Frontal cortex (tissue), 4 donors: ENCODE results near the gene LRRC75A. TPM values are rescaled to one million over a fixed set of nuclear protein-coding genes. Genes with fewer than 3 reads are reported as not detected.
A peak's percentile ranks its signal among the peaks of the same experiment; 100 is the strongest.

Source experiments
- DNase-seq, 2 donors: peaks; one replicate each; pipeline ENCODE4 v3.0.0; 2012; ENCODE audit warnings: low spot score in 2 of 2
- FAIRE-seq: peaks from 2 replicates; lab custom pipeline; 2012; peaks lifted over from hg19 to GRCh38; lab: Jason Lieb, UNC
- total RNA-seq: library from RNA; depleted of rRNA; stranded (reverse); fragments of >200 nt; gene quantifications from one replicate; pipeline ENCODE4 v1.2.3, GENCODE V29; 2014
- donor health status: control.
- donor health status: control.
- donor health status: control.

The LRRC75A gene
- total RNA-seq, 1 donor from 2014 or later, result 3.3 TPM

DNA sequence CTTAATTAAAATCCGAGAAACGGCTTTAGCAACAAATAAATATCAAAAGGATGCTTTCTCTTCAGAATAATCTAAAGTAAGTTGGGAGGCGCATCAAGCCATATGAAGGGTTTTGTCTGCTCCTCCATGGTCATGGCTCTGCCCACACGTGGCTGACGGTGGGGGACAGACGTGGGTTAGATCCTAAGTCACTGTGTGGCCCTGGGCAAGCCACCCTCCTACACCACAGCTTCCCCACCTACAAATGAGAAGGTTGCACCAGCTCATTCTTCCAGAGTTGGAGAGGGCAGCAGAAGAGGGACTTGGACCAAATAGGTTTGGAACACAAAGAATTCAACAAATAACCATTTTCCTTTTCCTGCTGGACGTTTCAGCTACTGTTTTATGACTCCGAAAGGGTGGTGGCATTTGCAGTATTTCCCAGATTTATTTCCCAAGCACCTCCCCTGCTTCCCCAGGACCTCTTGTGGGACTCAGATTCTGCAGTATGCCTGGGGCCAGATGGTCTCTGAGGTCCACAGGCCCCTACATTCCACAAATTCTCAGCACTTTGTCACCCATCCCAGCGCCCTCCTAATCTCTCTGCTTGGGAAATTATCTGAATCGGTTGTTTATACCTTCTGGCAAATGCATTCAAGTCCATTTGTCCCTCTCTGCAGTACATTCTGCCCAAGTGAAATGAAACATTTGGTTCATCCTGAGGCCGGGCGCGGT lies 17.8 kb downstream of the LRRC75A start:
- DNase-seq (no peak), FAIRE-seq (no peak)

DNA sequence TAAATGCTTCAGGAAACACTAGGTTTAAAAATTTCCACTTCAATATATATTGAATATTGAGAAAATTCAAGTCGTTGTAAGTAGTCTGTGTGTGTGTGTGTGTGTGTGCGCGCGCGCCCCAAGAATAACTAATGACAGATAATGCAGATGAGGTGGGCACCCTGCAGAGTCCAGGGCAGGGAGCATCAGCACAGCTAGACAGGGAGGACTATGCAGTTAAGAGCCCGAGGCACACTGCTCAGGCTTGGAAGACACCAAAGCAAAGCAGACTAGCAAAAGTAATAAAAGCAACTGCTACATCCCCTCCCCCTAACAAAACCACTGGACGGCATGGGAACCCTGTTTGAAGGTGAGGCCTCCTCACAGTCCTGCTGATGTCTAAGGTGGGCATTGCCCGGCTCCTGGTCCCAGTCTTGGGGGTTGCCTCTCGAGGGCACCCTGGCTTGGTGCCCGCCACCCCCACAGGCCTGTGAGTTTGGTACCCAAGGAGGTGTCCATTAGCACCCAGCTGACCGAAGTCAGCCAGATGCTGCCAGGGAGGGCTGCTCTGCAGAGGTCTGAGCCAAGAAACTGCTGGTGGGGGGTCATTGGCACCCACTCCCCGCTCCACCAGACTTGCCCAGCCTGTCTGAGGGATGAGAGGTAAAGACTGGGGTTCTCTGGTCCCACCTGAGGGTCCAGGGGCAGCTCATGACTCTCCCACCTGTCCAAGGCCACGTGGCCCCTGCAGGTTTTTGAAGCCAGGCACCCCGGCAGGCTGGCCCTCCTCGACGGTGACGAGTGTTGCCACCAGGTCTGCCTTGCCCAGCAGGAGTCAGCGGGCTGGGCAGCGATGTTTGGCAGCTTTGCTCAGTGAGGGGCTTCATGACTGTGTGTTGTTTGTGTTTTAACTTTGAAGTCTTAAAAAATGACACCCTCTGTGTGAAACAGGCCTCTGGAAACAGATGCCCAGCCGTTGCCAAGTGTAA lies 18.7 kb downstream of the LRRC75A start:
- FAIRE-seq, result no peak
- DNase-seq, result no peak

DNA sequence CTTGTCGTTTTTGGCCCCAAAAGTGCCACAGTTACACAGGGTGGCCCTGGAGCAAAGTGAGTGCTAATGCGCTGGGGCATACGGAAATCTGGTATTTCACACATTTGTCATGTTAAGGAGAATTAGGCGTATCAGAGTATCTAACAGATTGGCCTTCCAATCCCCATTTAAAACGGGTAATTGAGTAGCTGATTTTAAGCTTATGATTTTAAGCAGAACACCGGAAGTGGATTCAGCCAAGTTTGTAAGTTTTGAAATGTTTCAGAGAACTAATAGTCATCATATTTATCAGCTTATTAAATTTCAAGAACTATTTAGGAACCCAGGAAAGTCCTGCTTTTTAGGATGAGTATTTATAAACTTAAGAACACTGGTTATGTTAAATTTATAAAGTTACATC lies 19.5 kb downstream of the LRRC75A start:
- no peak for DNase-seq
- FAIRE-seq, result no peak

DNA sequence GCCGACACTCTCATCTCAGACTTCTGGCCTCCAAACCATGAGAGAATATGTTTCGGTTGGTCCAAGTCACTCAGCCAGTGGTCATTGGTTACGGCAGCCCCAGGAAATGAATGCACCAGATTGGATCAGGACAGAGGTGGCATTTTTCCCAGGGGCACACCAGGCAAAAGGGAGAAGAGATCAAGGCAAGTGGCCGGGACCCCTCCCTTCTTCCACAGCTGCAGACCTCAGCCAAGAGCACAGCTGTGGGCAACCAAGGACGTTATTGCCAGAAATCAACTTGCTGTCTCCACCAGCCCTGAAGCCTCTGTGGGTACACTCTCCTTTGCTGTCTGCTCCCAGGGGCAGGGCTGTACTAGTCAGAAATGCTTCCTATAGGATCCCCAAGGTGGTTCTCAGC lies 20.7 kb downstream of the LRRC75A start:
- FAIRE-seq (no peak), DNase-seq (no peak)

DNA sequence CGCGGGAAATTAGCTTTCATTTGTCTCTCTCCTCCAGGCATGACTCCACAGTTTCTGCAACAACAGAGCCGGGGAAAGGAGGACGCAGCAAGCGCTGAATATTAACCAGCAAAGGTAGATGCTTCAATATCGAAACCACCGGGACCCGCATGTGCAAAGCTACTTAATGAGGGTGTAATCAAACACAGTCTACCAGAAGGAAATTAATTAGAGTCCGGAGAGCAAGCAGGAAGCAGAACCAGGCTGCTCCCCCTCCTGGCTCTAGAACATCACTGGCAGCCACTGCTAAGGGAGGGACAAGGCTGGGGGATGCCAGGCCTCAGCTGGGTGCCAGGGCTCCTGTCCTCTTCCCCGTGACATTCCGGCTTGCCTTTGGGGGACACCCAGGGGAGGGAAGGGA lies 21.7 kb downstream of the LRRC75A start:
- FAIRE-seq (no peak), DNase-seq (peak in 1 of 2 donors; percentile 46)

DNA sequence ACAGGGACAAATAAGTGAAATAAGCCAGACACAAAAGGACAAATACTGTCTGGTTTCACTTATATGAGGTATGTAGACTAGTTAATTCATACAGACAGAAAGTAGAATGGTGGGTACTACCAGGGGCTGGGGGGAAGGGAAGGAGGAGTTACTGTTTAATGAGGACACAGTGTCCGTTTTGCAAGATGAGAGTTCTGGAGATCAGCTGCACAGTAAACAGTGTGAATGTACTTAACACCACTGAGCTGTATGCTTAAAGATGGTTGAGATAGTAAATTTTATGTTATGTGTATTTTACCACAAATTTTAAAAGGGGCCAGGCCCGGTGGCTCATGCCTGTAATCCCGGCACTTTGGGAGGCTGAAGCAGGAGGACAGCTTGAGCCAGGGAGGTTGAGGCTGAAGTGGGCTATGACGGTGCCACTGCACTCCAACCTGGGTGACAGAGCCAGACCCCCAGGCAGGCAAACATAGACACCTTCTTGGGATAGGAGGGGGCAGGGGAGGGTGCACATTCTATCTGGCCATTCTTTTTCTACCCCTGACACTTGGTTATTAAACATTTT lies 23.5 kb downstream of the LRRC75A start:
- FAIRE-seq, result no peak

DNA sequence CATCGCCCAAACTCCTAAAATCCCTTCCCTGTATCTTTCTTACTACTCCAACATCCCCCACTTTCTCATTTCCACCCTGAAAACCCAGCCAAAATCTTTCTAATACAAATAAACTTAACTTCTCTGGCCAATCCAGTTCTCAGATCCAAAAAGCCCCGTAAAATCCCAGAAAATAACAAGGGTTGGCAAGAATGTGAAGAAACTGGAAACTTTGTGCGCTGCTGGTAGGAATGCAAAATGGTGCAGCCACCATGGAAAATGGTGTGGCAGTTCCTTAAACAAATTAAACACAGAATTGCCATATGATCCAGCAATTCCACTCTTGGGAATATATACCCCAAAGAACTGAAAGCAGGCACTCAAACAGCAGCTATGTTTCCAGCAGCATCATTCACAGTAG lies 24.1 kb downstream of the LRRC75A start:
- FAIRE-seq, result no peak
- no peak for DNase-seq

More for the DNA sequence above, 23.5 kb downstream of the LRRC75A start:
- DNase-seq, result no peak

DNA sequence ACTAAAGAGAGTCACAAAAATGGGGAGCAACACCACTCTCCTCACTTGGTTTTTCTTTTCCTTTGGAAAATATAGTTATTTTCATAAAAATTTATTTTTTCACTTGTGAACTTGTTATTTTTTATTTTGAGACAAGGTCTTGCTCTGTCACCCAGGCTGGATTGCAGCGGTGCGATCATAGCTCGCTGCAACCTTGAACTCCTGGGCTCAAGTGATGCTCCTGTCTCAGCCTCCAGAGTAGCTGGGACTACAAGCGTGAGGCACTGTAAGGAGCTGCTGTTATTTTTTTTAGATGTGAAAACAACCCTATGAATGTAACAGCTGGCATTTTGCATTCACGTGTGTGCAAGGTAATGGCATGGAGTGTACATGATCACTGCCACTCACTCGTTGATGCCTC lies 24.9 kb downstream of the LRRC75A start:
- DNase-seq (no peak), FAIRE-seq (no peak)

DNA sequence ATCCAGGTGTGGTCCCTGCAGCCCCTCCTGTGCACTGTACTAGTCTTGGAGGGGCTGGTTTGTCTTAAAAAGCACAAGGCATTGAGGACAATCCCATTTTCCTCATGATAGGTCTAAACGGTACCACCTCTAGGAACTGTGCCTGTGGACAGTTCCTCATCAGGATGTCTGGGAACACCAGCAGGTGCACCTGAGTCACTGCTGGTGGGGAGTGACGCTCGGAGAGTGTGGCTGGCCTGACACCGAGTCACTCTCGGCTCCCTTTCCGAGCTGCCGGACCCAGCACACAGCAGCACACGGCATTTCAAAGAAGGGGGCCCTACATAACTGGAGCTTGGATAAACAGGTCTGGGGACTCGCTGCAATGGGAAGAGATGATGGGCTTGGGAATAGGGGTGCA lies 25.6 kb downstream of the LRRC75A start:
- FAIRE-seq (no peak), DNase-seq (no peak)

DNA sequence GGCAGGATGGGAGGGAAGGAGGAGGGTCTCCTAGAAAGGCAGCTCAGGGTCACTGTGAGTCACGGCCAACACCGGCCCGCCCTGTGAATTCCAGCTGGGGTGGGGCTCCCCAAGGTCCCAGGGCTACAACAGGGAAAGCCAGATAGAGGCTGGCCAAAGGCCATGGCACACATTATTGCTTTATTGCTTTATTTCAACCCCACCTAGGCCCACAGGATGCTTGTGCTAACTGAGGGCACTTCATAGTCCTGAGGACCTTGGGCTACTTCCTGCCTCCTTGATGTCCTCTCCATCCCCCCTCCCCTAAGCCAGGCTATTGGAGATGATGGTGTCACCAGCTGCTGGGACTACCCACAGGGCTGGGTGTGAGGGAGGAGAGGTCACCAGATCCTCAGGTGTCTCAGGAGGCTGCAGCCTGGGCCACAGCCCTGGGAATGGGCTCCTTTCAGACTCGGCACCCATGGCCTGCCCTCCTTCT lies 26.1 kb downstream of the LRRC75A start:
- FAIRE-seq (no peak), DNase-seq (no peak)

DNA sequence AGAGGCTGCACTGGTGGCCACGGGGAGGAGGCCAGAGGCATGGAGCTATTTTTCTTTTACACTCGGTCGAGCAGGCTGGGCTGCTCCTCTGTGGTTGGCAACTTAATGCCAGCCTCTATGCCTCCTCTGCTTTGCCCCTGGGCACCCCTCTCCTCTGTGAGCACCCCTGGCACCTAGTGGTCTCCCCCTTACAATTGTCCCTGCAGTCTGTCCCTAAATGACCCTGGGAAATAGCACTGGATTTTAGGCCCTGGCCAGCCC lies 27.0 kb downstream of the LRRC75A start:
- DNase-seq, result no peak
- no peak for FAIRE-seq

DNA sequence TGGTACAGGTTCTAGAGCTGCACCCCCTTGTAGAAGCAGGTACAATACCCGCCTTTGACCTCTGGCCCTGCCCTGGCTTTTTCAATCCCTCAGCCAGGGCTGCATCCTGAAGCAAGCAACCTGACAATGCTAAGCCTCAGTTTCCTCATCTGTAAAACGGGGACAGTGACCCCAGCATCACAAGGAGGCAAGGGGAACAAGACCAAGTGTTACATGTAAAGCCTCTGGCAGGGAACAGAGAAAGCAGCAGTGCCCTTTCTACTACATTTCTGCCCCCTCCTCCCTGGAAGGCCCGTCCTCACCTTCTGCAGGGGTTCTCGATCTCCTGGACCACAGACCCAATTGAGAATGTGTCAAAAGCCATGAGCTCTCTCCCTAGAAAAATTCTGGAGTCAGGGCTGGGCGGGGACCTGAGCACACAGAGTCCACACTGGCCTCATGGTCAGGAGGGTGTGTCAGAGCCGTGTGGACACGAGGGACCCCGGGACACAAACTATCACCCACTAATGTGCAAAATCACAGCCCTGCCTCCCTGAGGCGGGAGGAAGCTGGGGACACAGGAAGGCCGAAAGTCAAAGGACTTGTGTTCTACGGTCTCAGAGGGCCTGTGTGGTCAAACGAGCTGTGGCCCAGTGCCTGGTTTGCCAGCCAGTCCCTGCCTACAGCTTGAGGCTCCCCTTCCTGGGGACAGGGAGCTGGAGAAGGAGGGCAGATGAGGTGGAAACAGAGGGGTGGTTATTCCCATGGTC lies 27.5 kb downstream of the LRRC75A start:
- no peak for FAIRE-seq
- no peak for DNase-seq

DNA sequence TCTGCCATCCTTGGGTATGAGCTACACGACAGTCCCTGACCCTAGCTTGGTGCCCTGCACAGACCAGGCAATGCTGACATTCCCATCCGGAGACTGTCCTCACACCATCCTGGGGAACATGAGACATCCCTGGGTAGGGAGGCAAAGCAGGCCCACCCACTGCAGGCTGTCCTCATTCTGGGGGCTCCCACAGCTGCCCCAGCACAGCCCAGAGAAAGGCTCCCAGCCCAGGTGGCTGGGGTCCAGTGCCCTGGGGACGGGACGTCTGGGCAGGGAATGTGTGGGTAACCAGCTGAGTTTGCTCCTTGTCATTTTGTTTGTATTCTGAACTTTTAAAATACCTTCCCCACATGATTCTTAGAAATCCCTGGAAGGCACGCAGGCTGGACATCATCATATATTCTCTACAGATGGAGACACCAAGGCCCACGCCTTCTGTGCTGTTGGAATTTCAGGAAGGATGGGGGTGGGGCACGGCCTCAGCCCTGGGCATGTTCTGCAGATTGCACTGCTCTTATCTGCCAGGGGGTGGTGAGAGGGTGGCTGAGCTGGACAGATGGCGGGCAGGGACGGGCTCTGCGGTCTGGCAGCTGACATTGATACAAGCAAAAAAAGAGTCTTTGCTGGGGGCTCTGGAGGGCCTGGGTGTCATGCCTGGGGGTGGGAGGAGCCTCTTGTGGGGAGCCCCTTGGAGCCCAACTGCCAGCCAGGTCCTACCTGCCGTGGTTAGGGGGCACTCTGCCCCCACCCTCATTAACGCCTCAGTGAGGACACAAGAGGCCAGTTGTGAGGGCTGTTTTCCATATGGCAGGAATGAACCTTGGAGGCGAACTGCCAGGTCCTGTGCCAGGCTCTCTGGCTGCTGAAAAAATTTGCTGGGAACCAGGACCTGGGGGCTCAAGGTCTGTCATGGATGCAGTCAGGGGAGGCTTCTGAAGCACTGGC lies 28.4 kb downstream of the LRRC75A start:
- DNase-seq, result peak in 1 of 2 donors; percentile 46
- FAIRE-seq, result no peak

DNA sequence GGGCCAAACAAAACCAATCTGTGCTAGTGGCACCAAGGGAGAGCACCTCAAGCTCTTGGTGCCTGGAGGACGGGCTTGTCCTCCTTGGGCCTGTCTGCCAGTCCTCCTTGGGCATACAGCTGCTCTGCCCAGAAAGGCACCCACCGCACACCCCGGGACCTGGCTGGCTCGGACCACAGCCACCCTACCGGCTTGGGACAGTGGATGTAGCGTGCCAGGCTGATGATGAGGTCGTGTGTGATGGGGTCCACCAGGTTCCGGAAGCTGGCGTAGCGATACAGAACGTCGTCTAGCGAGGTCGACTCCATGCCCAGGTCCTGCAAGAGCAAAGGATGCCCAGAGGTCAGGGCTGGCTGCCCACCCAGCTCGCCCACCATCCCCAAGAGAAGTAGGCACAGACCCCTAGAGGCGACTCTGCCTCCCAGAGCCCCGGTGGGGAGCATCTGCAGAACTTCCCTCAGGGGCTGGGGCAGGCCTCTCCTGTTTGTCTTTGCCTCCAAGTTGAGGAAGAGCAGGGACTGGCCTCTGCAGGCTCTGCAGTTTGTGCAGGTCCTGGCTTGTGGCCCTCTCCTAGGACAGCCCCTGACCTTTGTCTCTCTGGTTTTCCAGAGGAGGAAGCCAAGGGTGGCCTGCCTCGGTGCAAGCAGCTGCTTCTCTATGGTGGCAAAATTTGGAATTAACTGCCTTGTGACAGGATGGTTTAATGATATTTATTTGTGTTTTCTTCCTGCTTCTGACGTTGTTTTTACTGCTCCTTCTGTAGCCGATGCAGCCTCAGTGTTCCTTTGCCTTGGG lies 29.7 kb downstream of the LRRC75A start:
- FAIRE-seq, result no peak

DNA sequence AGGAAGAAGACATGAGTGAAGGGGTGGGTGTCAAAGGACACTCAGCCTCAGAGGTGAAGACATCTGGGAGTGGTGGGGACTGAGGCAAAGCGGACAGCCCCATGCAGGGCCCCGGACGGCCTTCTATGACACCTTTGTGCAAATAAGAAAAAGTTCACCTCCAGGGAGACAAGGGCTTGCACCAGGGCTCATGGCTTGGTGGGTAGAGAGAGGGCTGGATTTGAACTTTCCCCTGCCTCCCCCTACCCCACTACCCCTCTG lies 30.5 kb downstream of the LRRC75A start:
- FAIRE-seq, result no peak
- no peak for DNase-seq

More for the DNA sequence above, 29.7 kb downstream of the LRRC75A start:
- DNase-seq, result no peak

DNA sequence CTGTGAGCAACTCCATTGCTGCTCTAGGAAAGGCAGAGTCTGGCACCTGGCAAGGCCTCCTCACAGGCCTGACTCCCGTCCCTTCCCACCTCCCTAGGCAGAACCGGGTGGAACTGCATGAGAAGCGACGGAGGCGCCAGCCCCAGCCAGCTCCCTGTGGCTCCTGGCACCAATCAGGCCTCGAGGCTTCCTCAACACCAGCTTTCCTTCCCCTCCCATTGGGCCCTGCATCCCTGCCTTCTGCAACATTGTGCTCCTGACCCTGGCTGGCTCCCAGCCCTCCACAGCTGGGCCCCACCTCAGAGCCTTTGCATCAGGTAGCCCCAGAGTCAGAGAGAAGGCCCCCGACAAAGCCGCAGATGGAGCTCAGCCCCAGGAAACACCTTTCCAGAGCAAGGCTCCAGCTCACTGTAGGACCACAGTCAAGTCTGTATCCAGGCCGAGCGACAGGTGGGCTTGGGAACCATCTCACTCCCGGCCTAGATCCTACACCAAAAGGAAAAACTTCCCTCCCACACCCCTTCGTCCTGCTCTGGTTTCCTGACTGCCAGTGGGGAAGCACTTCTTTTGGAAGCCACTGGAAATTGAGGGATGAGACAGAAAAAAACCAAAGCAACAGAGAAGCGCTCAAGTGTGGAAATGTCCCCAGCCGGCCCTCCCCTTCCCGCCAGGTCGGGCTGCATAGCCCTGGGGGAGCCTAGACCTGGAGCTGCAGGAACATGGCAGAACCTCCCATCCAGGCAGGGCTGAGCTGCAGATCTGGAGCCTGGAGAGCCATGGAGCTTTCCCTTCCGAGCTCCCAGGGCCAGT lies 31.0 kb downstream of the LRRC75A start:
- DNase-seq (no peak), FAIRE-seq (no peak)

DNA sequence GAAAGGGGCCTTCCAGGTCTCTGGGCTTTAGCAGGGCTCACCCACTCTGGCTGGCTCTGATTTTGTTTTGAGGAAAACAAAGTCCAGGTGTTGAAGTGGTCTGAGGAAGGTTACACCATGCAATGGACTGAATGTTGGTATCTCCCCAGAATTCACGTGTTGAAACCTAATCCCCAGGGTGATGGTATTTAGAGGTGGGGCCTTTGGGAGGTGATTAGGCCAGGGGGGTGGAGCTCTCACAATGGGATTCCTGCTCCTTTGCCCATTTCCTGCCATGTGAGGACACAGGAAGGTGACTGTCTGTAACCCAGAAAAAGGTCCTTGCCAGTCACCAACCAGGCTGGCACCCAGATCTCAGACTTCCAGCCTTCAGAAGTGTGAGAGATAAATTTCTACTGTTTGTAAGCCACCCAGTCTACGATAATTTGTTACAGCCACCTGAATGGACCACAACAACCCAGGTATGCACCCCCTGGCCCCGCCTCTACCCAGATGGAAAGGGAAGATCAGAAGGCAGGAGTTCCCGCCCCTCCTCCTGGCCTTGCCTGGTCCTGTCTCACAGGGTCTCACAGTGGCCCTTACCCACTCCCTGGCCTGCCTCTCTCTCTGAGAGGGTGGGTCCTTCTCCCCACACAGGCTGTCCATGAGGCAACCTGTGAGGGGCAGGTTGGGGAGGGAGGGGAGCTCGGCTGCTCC lies 32.0 kb downstream of the LRRC75A start:
- DNase-seq, result no peak
- FAIRE-seq, result no peak
